OCI-LY1 (cell line): ENCODE measurements around the gene MCF2L2.
A peak's percentile ranks its signal among the peaks of the same experiment; 100 is the strongest.

Experiments used
- H2AFZ ChIP-seq: fragments of 200-600 bp; sonication (generic), shearing (Covaris generic); 2 replicates; pipeline ENCODE4 v1.6.0; 2014; ENCODE audit warnings: antibody characterized with exemption, mild to moderate bottlenecking, low read length
- H3F3A ChIP-seq: fragments of 200-600 bp; sonication (generic), shearing (Covaris generic); 2 replicates; pipeline ENCODE4 v1.6.0; 2014; ENCODE audit warnings: mild to moderate bottlenecking, antibody characterized with exemption, low read length, moderate library complexity; ENCODE audit not compliant: insufficient read depth
- H3K27ac ChIP-seq: fragments of 200-600 bp; sonication (generic); 2 replicates; pipeline ENCODE4 v1.5.1; 2014; ENCODE audit warnings: low read length, mixed run types, mild to moderate bottlenecking, low read depth; ENCODE audit not compliant: poor library complexity, severe bottlenecking
- H3K27me3 ChIP-seq: fragments of 200-600 bp; sonication (generic); 2 replicates; pipeline ENCODE4 v1.6.0; 2014; ENCODE audit warnings: antibody characterized with exemption, mild to moderate bottlenecking, low read length, moderate library complexity; ENCODE audit not compliant: insufficient read depth
- H3K36me3 ChIP-seq: fragments of 200-600 bp; sonication (generic); 2 replicates; pipeline ENCODE4 v1.6.1; 2014; ENCODE audit warnings: mild to moderate bottlenecking, antibody characterized with exemption, low read length, moderate library complexity, mixed read lengths; ENCODE audit not compliant: insufficient read depth
- H3K4me1 ChIP-seq: fragments of 200-600 bp; sonication (generic); 2 replicates; pipeline ENCODE4 v1.5.1; 2014; ENCODE audit warnings: mild to moderate bottlenecking, low read length, moderate library complexity; ENCODE audit not compliant: insufficient read depth, severe bottlenecking
- H3K4me2 ChIP-seq: fragments of 200-600 bp; sonication (generic), shearing (Covaris generic); 2 replicates; pipeline ENCODE4 v1.6.1; 2014; ENCODE audit warnings: low read length
- H3K4me3 ChIP-seq: fragments of 200-600 bp; sonication (generic); 2 replicates; pipeline ENCODE4 v1.5.1; 2014; ENCODE audit warnings: low read length, low read depth, mild to moderate bottlenecking, mixed read lengths; ENCODE audit not compliant: poor library complexity, severe bottlenecking
- H3K79me2 ChIP-seq: fragments of 200-600 bp; shearing (Covaris generic); 2 replicates; pipeline ENCODE4 v1.6.1; 2016; ENCODE audit warnings: mixed run types, low read length, mixed read lengths; ENCODE audit not compliant: insufficient read depth
- H3K9ac ChIP-seq: fragments of 200-600 bp; sonication (generic), shearing (Covaris generic); 2 replicates; pipeline ENCODE4 v1.6.1; 2014; ENCODE audit warnings: mild to moderate bottlenecking, low read length, mixed read lengths
- H3K9me2 ChIP-seq: fragments of 200-600 bp; sonication (generic), shearing (Covaris generic); 2 replicates; pipeline ENCODE4 v1.6.1; 2014; ENCODE audit warnings: low read depth, mild to moderate bottlenecking, low read length, mixed read lengths
- H3K9me3 ChIP-seq: fragments of 200-600 bp; shearing (Covaris generic); 2 replicates; pipeline ENCODE4 v1.6.1; 2014; ENCODE audit warnings: low read length, mixed read lengths
- H4K20me1 ChIP-seq: fragments of 200-600 bp; sonication (generic), shearing (Covaris generic); 2 replicates; pipeline ENCODE4 v1.6.0; 2016; ENCODE audit warnings: mild to moderate bottlenecking, low read length; ENCODE audit not compliant: insufficient read depth
- CTCF ChIP-seq: fragments of 200-600 bp; sonication (generic), shearing (Covaris generic); IDR thresholded peaks from 2 replicates; pipeline ENCODE4 v1.5.1; 2017; ENCODE audit warnings: mild to moderate bottlenecking, antibody characterized with exemption, low read length, moderate library complexity, mixed read lengths
- EZH2 ChIP-seq: fragments of 200-600 bp; sonication (generic), shearing (Covaris generic); IDR thresholded peaks from 2 replicates; pipeline ENCODE4 v1.8.0; 2017; ENCODE audit warnings: borderline replicate concordance, mixed run types, mild to moderate bottlenecking, antibody characterized with exemption, low read length, moderate library complexity, mixed read lengths

Gene MCF2L2

DNA sequence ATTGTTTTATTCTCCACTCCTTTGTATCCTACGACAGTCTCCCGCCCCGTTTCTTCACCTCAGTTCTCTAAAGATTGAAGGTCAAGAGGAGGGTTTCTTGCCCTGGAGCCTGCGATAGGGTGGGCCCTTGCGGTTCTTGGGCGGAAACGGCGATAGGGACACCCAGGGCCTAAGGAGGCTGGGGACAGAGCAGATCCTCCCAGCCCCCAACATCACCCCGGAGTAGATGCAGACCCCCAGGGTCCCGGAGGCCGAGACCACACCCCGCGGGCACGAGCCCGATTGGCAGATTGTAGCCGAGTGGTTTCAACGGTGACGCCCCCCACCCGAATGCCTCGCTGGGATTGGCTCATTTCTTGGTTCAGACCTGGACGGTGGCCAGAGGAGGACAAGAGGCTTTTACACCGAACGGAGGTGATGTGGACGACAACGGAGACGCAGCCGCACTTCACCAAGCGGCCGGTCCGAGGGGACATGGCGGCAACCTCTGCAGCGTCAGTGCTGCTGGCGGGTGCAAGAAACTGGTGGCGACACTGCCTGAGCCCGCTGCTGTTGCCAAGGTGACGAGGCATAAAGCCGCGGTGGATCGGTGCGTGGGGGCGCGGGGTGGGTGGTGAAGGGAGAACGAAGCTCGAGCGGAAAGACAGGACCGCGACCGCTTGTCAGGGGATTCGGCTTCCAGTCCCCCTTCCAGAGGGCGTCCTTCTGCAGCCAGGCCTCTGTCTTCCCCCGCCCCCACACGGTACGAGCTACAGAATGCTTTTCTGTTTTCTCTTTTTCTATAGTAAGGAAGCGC is 19.0 kb upstream of the MCF2L2 start:
- TF ChIP-seq CTCF = no peak
- no peak for TF ChIP-seq EZH2
- Histone ChIP-seq H3K79me2 (no peaks in the 10 kb centered on the region), H3K4me3 (peak overlapping the region; percentile 68), H3K27ac (no peak overlapping the region), H3K36me3 (no peaks in the 10 kb centered on the region; the same call in 1 of the 2 replicates), H4K20me1 (no peaks in the 10 kb centered on the region), H3K9ac (peak overlapping the region; percentile 62), H3F3A (no peaks in the 10 kb centered on the region), H3K9me3 (peaks cover 19% of the 10 kb centered on the region), H2AFZ (peak overlapping the region; percentile 38), H3K4me2 (peak overlapping the region; percentile 71), H3K4me1 (peaks cover 12% of the 10 kb centered on the region), H3K27me3 (peaks cover 3% of the 10 kb centered on the region; the same call in 1 of the 2 replicates), H3K9me2 (no peaks in the 10 kb centered on the region)

DNA sequence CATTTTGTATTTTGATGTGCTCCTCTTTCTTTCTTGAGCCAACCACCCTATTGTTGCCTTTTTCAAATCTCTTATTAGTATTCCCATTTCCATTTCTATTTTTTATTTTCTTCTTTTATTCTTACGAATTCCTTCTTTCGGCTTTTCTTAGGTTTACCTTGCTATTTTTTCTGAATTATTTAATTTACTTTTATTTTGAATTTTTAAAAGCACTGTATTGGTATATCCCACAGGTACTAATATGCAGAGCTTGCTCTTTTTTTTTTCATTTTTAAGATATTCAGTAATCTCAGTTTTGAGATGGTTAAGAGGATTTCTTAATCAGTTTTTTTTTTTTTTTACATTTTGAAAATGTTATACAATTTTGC is 18.4 kb upstream of the MCF2L2 start:
- no peak overlapping the region for H3K27ac ChIP-seq
- peak overlapping the region; percentile 62; the same call in 1 of the 2 replicates for H3K9ac ChIP-seq

DNA sequence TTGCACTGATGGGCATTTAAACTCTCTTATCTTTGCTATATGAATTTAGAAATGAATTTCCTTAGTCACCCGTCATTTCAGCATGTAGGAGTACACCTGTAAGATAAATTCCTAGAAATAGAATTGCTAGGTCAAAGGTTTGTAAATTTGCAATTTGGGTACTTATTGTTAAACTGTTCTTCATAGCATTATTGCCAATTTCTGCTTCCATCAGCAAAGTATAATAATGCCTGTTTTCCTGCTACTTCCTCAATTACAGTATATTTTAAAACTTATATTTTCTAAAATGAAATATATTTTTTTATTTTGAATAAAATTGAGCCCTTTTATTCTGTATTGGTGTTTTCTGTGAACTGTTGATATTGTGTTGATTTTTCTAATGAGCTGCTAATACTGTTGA is 16.3 kb upstream of the MCF2L2 start:
- peaks cover 12% of the 10 kb centered on the region for H3K4me1 ChIP-seq
- no peak overlapping the region for H3K27ac ChIP-seq
- no peaks in the 10 kb centered on the region for H3F3A ChIP-seq
- H3K9ac ChIP-seq = no peak overlapping the region
- no peaks in the 10 kb centered on the region for H4K20me1 ChIP-seq
- H3K79me2 ChIP-seq = no peaks in the 10 kb centered on the region
- no peak overlapping the region for H3K4me2 ChIP-seq
- H3K9me2 ChIP-seq = no peaks in the 10 kb centered on the region
- no peak overlapping the region for H2AFZ ChIP-seq
- H3K36me3 ChIP-seq = no peaks in the 10 kb centered on the region; the same call in 1 of the 2 replicates
- H3K9me3 ChIP-seq = peaks cover 19% of the 10 kb centered on the region
- peaks cover 3% of the 10 kb centered on the region; the same call in 1 of the 2 replicates for H3K27me3 ChIP-seq
- TF ChIP-seq CTCF (no peak), EZH2 (no peak)
- H3K4me3 ChIP-seq = no peak overlapping the region

More for the DNA sequence above, 18.4 kb upstream of the MCF2L2 start:
- Histone ChIP-seq H3K36me3 (no peaks in the 10 kb centered on the region; the same call in 1 of the 2 replicates), H3K4me3 (peak overlapping the region; percentile 68), H2AFZ (peak overlapping the region; percentile 38), H3K79me2 (no peaks in the 10 kb centered on the region), H3F3A (no peaks in the 10 kb centered on the region), H3K4me1 (peaks cover 12% of the 10 kb centered on the region), H3K27me3 (peaks cover 3% of the 10 kb centered on the region; the same call in 1 of the 2 replicates), H3K4me2 (peak overlapping the region; percentile 71), H4K20me1 (no peaks in the 10 kb centered on the region), H3K9me2 (no peaks in the 10 kb centered on the region), H3K9me3 (peaks cover 19% of the 10 kb centered on the region)
- TF ChIP-seq EZH2 (no peak), CTCF (no peak)
